ENCODE results near the gene SNX12.

DNA sequence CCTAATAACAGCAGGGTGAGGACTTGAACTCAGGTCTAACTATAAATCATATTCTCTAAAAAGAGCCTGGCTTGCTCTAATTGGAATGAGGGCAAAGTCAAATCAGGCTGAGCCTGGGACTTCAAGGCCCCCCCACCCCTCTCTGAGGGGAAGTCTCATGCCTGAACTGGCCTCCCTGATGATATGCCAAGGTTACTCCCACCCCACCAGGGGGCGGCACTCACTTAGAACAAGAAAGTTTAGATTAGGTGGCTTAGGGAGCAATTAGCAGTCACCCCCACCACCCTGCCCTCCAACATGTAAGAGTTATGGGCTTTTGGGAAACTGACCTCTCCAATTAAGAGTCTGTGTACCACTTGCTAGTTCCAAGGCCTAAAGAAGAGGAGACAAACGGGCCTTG, 30.2 kb upstream of the SNX12 start:
- TF ChIP-seq CTCF (IDR thresholded peaks at IDR 0.05), result peak in 3 of 7 experiments; percentile 29 to 58 (median 36)
- no peak for TF ChIP-seq POLR2A (IDR thresholded peaks at IDR 0.05)

Data from stomach (tissue), 4 donors.